ENCODE data around the gene PLAC9.
"Not testable (repeated sequence)": the region's sequence is repeated elsewhere in the genome, so short reads cannot be mapped to it uniquely, and the experiment has no call there.

The PLAC9 gene

GRCh38 chr10:80122110-80122710, 10.3 kb upstream of the PLAC9 start:
- Histone ChIP-seq H3K27ac (no peak overlapping the region), H3K4me1 (ENCODE audit: control insufficient read depth in 1 of 2, insufficient read depth in 1 of 2, low read depth in 1 of 2, low read length in 1 of 2) (no peaks in the 10 kb centered on the region), H3K4me3 (ENCODE audit: low read depth in 1 of 2, low read length in 1 of 2) (no peak overlapping the region), H3K36me3 (no peaks in the 10 kb centered on the region), H3K27me3 (no peaks in the 10 kb centered on the region), H3K9me3 (no peaks in the 10 kb centered on the region)
- TF ChIP-seq CTCF (IDR thresholded peaks at IDR 0.05): no peak

- Histone ChIP-seq H3K27me3 (no peaks in the 10 kb centered on the region), H3K27ac (no peak overlapping the region), H3K4me1 (ENCODE audit: control insufficient read depth in 1 of 2, insufficient read depth in 1 of 2, low read depth in 1 of 2, low read length in 1 of 2) (no peaks in the 10 kb centered on the region), H3K4me3 (ENCODE audit: low read depth in 1 of 2, low read length in 1 of 2) (no peak overlapping the region), H3K9me3 (no peaks in the 10 kb centered on the region), H3K36me3 (no peaks in the 10 kb centered on the region)
- no peak for TF ChIP-seq CTCF (IDR thresholded peaks at IDR 0.05)
Measured at GRCh38 chr10:80122746-80123145, 9.8 kb upstream of the PLAC9 start.

GRCh38 chr10:80126876-80127275, 5.7 kb upstream of the PLAC9 start:
- Histone ChIP-seq H3K27ac (no peak overlapping the region), H3K4me3 (ENCODE audit: low read depth in 1 of 2, low read length in 1 of 2) (no peak overlapping the region), H3K9me3 (no peaks in the 10 kb centered on the region), H3K4me1 (ENCODE audit: control insufficient read depth in 1 of 2, insufficient read depth in 1 of 2, low read depth in 1 of 2, low read length in 1 of 2) (no peaks in the 10 kb centered on the region), H3K36me3 (no peaks in the 10 kb centered on the region), H3K27me3 (peaks cover 20% of the 10 kb centered on the region)
- no peak for TF ChIP-seq CTCF (IDR thresholded peaks at IDR 0.05)

- Histone ChIP-seq H3K4me1 (ENCODE audit: control insufficient read depth in 1 of 2, insufficient read depth in 1 of 2, low read depth in 1 of 2, low read length in 1 of 2) (peaks cover 0 to 5% of the 10 kb centered on the region in 2 experiments), H3K9me3 (no peaks in the 10 kb centered on the region), H3K27me3 (peaks cover 58% of the 10 kb centered on the region), H3K36me3 (no peaks in the 10 kb centered on the region), H3K27ac (no peak overlapping the region), H3K4me3 (ENCODE audit: low read depth in 1 of 2, low read length in 1 of 2) (no peak overlapping the region)
- no peak for TF ChIP-seq CTCF (IDR thresholded peaks at IDR 0.05)
Measured at GRCh38 chr10:80131499-80131901, 1.0 kb upstream of the PLAC9 start.

GRCh38 chr10:80133206-80133605, 676 bp downstream of the PLAC9 start:
- no peak overlapping the region for H3K27ac ChIP-seq
- no peaks in the 10 kb centered on the region for H3K36me3 ChIP-seq
- no peak for TF ChIP-seq CTCF (IDR thresholded peaks at IDR 0.05)
- peaks cover 0 to 5% of the 10 kb centered on the region in 2 experiments for H3K4me1 ChIP-seq (ENCODE audit: control insufficient read depth in 1 of 2, insufficient read depth in 1 of 2, low read depth in 1 of 2, low read length in 1 of 2)
- H3K27me3 ChIP-seq: peaks cover 58% of the 10 kb centered on the region
- H3K4me3 ChIP-seq (ENCODE audit: low read depth in 1 of 2, low read length in 1 of 2): no peak overlapping the region
- H3K9me3 ChIP-seq: no peaks in the 10 kb centered on the region

GRCh38 chr10:80133687-80134086, 1.2 kb downstream of the PLAC9 start:
- not testable (repeated sequence) for H3K36me3 ChIP-seq; H3K4me1 ChIP-seq (ENCODE audit: control insufficient read depth in 1 of 2, insufficient read depth in 1 of 2, low read depth in 1 of 2, low read length in 1 of 2); H3K27ac ChIP-seq; H3K9me3 ChIP-seq; H3K4me3 ChIP-seq (ENCODE audit: low read depth in 1 of 2, low read length in 1 of 2)
- H3K27me3 ChIP-seq: peaks cover 58% of the 10 kb centered on the region

Measured in neutrophil (primary cell).